GM19452 (cell line): ENCODE data around the gene MPEG1.

Experiments
- ATAC-seq: cut with Tn5 transposase; IDR thresholded peaks from one replicate; pipeline ENCODE4 v1.9.1; 2021; ENCODE audit not compliant: unreplicated experiment

MPEG1 gene

DNA sequence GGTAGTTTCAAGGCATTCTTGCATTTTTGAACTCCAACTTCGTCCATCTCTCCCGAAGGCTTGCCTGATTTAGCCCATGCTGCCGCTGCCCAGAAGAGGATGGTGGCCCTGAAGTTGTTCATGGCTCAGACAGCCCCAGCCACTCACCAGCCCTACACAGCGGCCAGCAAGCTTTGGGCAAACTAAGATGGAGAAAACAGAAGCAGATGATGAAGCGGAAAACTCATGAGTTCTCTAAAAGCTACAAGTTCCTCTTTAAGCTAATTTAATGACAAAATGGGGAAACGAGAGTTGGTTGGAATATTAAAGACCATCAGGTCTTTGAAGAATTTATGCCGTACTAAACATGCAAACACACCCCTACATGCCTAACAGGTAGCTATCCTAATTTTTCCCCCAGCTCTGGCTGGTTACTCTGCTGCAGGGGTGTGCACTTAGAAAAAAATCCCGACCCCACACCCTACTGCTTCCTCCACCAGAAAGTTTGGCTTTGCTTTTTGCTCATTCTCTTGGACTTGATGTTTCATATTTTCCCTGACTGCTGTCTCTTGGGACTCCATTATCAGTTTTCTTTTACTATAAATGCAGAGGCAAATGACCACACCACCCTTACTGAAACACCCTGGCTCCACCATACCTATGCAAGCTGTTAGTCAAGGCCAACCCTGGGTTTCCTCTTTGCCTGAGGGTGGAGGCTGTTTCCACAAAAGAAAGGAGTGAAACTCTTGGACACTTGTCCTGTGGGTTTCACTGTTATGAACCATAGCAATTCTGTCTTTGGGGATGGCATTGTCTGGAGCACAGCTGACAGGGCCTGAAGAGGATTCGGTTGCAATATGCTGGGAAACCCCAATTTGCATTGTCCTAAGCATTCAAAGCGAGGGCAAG is at the start of gene MPEG1:
TSS of gene MPEG1 (minus strand) at position 184 of the 888 bp plus-strand sequence. CDS start at position 122, 62 bp downstream.
- ATAC-seq = peak; percentile 17

DNA sequence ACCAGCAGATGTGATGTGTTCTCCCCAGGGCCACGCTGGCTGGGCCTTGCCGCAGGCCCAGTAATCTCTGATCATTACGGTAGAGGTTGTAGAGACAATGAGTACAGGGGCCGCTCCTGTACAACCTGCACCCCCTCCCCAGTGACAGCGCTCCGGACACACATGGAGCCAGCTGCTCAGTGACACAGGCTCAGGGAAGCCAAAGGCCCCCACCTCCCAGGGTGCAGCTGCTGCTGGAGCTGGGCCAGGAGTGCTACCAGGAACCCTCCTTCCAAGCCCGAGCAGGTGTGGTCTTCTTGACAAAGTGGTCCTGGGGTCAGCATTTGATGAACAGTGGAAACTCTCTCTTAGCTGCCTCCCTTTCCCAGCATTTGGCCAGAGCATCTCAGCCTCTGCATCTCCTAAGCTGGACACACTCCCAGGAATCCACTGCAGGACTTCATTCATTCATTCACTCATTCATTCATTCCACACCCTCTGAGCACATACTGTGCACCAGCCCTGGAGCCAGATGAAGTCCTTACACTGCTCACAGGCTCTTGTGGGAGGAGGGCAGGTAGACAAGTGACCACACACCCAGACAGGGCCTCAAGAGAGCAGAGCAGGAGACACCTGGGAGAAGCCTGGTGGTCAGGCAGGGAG is 49.6 kb upstream of the MPEG1 start:
- no peak for ATAC-seq

GRCh38 chr11:59261150-59261549 is 48.4 kb upstream of the MPEG1 start:
- ATAC-seq = no peak

- no peak for ATAC-seq
Measured at GRCh38 chr11:59259867-59260475, 47.2 kb upstream of the MPEG1 start.

DNA sequence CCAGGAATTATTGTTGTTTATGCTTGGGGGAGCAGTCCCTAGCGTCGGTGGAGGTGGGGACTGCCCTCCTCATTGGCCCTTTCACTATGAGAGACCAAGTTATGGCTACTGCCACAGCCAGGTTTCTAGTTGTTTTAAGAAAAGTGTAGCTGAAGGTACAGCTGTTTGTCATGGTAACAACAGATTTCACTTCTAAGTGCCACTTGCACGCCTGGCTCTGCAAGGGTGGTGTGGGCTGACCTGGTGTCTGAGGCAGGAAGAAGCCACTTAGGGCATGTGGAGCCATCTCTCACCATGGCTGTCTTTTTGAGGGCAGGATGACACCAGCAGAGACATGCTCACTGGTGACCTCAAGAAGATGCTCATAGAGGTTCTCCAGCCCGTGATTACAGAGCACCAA is 46.3 kb upstream of the MPEG1 start:
- no peak for ATAC-seq

DNA sequence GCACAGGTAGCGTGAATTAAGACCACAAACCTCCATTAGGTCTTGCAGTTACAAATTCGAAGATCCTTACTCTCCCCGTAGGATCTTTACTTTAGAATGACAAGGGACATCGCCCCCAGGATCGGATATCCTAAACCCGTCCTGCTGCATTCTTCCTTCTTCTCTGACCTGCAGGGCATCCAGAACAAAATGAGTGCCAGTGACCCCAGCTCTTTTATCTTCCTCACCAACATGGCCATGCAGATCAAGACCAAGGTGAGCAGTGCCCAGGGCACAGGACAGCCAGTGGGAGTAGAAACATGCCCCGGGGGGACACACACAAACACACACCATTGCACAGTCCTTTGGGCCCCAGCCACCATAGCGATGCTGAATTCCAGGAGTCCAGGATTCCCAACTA is 42.6 kb upstream of the MPEG1 start:
- ATAC-seq = no peak

- ATAC-seq = no peak
Measured at GRCh38 chr11:59254286-59254685, 41.6 kb upstream of the MPEG1 start.

DNA sequence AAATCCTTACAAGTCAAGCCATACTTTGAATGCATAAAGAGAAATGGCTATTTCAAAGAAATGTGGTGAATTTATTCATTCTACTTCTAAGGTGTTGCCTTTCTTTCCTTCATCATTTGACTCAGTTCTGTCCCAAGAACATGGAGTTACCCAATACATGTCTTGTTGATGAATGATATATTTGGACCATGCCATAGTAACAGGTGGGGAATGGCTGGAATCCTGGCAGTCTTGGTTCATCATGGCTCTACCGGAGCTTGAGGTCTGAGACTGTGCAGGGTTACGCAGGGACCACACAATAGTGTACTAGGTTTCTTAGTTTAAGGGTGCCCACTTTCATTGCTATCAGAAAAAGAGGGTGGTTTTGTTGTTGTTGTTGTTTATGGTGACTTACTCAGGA is 40.3 kb upstream of the MPEG1 start:
- ATAC-seq = no peak

DNA sequence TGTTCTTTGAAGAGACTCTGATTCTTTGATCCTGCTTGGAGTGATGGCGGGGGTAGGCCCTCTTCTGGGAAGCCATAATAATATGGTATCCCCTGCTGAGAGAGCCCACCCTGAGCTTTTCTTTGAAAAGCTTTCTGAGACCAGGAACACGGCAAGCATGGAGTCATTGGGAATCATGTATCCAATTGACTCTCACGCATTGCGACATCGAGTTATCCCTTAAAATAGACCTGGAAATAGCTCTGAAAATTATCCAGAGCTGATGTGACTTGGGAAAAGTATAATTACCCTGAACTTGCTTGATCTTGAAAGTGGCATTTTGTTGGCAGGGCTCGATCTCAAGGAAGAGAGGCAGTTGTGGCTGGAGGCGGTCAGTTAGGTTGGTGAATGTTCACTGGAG is 36.8 kb upstream of the MPEG1 start:
- ATAC-seq = no peak

DNA sequence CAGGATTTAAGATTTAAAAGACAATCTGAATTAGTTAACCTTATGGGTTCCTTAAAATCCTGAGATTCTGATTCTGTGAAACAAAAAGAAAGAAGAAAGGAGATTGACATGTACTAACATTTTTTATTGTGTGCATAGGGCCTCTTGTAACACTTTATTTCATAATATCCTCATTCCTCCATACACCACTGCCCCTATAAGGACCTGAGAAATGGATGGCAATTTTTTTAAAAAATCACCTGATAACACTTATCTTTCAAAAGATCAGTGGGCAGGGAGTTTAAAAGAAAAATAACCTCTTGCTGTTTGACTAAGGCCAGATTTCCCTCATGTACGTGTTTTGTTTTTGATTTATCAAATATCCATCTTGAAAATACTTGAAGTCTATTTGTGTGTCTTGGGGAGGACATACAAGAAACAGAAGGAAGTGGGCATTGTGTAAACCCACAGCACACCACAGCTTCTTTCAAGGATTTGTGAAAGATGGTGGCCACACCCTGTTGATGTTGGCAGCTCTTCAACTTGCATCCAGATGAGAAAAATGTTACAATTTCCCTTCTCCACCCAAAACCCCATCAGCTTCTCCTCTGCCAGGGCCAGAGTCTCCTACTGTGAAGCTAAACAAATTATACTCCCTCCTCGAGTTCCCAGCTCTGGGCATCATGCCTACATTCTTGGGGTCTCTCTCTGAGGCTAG is 35.0 kb upstream of the MPEG1 start:
- ATAC-seq = no peak

- no peak for ATAC-seq
Measured at GRCh38 chr11:59243633-59244032, 30.9 kb upstream of the MPEG1 start.

DNA sequence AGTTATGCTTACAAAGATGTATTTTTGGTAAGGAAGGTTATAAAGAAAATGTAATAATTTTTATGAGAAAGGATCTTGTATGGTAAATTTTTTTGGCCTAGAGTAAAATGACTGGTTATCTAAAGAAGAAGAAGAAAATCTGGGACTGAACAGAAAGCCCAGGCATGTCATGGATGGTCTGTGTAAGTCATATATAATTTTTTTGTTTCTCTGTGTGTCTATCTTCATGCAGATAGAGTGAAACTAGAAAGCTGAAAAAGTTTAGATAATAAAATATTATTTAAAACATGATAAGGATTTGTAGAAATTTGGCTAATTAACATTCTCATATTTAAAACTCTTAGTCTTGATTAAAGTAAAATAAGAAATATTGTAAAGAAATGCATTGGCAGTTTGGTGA is 27.6 kb upstream of the MPEG1 start:
- no peak for ATAC-seq

DNA sequence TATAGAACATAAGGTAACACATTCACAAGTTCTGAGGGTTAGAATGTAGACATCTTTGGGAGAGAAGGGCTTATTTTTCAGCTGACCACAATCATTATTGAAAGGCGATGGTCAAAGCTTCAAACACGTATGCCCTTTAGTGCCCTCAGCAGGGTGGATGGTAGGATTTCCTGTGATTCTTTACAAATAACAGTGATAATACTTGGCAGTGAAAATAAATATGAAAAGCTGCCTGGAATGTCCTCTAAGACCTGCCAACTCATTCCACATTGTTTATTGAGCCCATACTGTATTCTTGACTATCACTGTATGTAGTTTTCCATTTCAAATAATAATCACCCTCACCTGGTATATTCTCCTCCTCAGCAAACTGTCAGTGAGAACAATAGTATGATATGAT is 13.7 kb upstream of the MPEG1 start:
- ATAC-seq = no peak

DNA sequence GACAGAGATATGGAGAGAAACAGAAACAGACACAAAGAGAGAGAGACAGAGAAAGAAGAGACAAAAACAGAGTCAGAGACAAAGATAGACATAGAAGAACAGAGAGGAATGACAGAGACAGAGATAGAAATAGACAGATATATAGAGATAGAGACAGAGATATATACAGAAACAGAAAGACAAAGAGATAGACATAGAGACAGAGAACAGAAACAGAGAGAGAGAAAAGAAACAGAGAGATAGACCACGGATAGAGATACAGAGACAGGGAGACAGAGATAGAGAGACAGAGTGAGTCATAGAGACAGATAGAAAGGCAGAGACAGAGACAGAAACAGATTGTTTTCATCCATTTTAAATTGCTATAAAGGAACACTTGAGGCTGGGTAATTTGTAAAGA is 12.3 kb upstream of the MPEG1 start:
- ATAC-seq = no peak

GRCh38 chr11:59224351-59224928 is 11.7 kb upstream of the MPEG1 start:
- no peak for ATAC-seq

GRCh38 chr11:59223611-59224010 is 10.9 kb upstream of the MPEG1 start:
- no peak for ATAC-seq

GRCh38 chr11:59223177-59223576 is 10.4 kb upstream of the MPEG1 start:
- ATAC-seq = no peak

- ATAC-seq = no peak
Measured at GRCh38 chr11:59222464-59223060, 9.8 kb upstream of the MPEG1 start.

- no peak for ATAC-seq
Measured at GRCh38 chr11:59221441-59221840, 8.7 kb upstream of the MPEG1 start.

DNA sequence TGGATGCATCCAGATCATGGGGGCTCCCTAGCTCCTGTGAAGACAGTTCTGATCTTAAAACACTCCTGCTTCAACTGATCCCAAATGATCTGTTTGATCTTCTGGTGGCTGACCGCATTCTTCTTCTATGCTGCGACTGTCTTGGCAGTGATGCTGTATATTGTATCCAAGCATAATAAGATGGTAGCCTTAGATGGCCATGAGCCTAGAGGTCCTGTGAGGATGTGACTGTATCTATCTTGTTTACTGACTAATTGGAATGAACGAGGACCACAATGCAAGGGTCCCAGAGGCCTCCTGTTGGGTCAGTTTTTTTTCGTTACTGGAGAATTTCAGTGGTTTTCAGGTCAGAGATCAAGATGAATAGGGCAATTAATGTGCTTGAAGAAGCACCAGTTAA is 7.1 kb upstream of the MPEG1 start:
- ATAC-seq = no peak

DNA sequence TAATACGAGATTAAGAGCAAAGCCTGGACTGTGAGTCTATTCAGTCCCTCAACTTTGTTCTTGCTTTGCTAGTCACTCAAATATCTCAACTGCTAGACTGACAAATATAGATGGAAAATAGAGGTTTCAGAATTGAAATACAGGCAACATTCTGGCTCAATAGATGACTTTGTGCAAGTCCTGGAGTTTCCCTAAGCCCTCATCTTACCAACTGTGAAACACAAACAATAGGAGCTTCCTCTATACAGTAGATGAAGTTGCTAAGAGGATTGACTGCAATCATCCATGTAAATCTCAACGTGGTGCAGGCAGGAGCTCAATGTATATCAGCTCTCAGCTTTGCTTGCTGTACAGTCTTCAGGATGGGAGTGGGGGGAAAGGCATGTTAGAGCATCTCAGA is 6.2 kb upstream of the MPEG1 start:
- ATAC-seq = no peak
